AG09309 (cell line): ENCODE measurements around the gene MATN3.

Experiments used
- DNase-seq: peaks from one replicate; pipeline ENCODE4 v3.0.0-alpha.2; 2010; ENCODE audit warnings: low read depth
- H3K4me3 ChIP-seq: 2 replicates; pipeline ENCODE4 v1.5.1; 2011; ENCODE audit warnings: mild to moderate bottlenecking, low read depth, low read length, moderate library complexity; ENCODE audit not compliant: control insufficient read depth
- CTCF ChIP-seq: IDR thresholded peaks from 2 replicates; pipeline ENCODE4 v1.5.1; 2011; ENCODE audit warnings: mild to moderate bottlenecking, low read depth, low read length, inconsistent platforms; ENCODE audit not compliant: insufficient read depth, control insufficient read depth; ENCODE audit errors: missing control alignments

Gene MATN3

GRCh38 chr2:19942199-19942598 lies 70.3 kb downstream of the MATN3 start:
- no peak overlapping the region for H3K4me3 ChIP-seq
- TF ChIP-seq CTCF = no peak
- DNase-seq = no peak
